Activated CD4-positive, alpha-beta T cell treated with anti-CD3 and anti-CD28 coated beads for 36 hours (primary cell): Measurements from ENCODE around the gene COQ8B. TPM values are rescaled to one million over a fixed set of nuclear protein-coding genes. Genes with fewer than 3 reads are reported as not detected.
"Not testable (repeated sequence)": the region's sequence is repeated elsewhere in the genome, so short reads cannot be mapped to it uniquely, and the experiment has no call there.

ENCODE experiments used
- ATAC-seq: fragments of 200-7000 bp; cut with Tn5 transposase; one replicate; pipeline ENCODE4 v1.10.0; 2021; ENCODE audit warnings: mild to moderate bottlenecking, moderate library complexity
- CTCF ChIA-PET: fragments of 350-600 bp; sonication (Branson Sonifier 250); formaldehyde crosslinking; loops from one replicate; lab custom pipeline; 2021; ENCODE audit warnings: antibody characterized with exemption; lab: Charles Lee
- POLR2A ChIA-PET: fragments of 350-600 bp; sonication (Branson Sonifier 250); formaldehyde crosslinking; loops from one replicate; lab custom pipeline; 2021; ENCODE audit warnings: antibody characterized with exemption, inconsistent platforms; lab: Charles Lee
- DNase-seq: peaks from one replicate; pipeline ENCODE4 v3.0.0-alpha.2; 2020
- H3K27ac Mint-ChIP-seq: one replicate; pipeline ENCODE4 v1.8.0; 2021; ENCODE audit warnings: mixed read lengths
- H3K27me3 Mint-ChIP-seq: one replicate; pipeline ENCODE4 v1.8.0; 2021; ENCODE audit warnings: mixed read lengths
- H3K36me3 Mint-ChIP-seq: one replicate; pipeline ENCODE4 v1.8.0; 2021; ENCODE audit warnings: low read depth, mixed read lengths
- H3K4me1 Mint-ChIP-seq: one replicate; pipeline ENCODE4 v1.8.0; 2021; ENCODE audit warnings: mixed read lengths
- H3K4me3 Mint-ChIP-seq: one replicate; pipeline ENCODE4 v1.8.0; 2021; ENCODE audit warnings: mild to moderate bottlenecking, moderate library complexity, mixed read lengths
- H3K9me3 Mint-ChIP-seq: one replicate; pipeline ENCODE4 v1.8.0; 2021; ENCODE audit warnings: low read depth, mixed read lengths
- intact Hi-C, 2 experiments: fragments of 100-400 bp; cut with DNase I in 1 of 2; cut with micrococcal nuclease in 1 of 2; formaldehyde crosslinking; loops; one replicate each; pipeline versions ENCODE4 v1.14.2 to v1.15.1; 2022 to 2024; cut with DNase I, micrococcal nuclease
- total RNA-seq, 2 experiments: library from RNA; stranded (reverse); gene quantifications; one replicate each; pipeline ENCODE4 v1.2.3, GENCODE V29; 2021

COQ8B gene
- total RNA-seq, 2 experiments from 2014 or later = 21.2 to 29.9 TPM

- intact Hi-C loops = no loop called here
- Mint-ChIP-seq H3K4me1 (no peaks in the 10 kb centered on the region), H3K27me3 (no peaks in the 10 kb centered on the region), H3K9me3 (no peaks in the 10 kb centered on the region), H3K27ac (no peak overlapping the region), H3K4me3 (no peak overlapping the region), H3K36me3 (peaks cover 6% of the 10 kb centered on the region)
- DNase-seq = no peak
- CTCF ChIA-PET = interaction anchor here (0.6 to 0.9 kb wide), 3 partner anchors 8 to 64 kb away, joined by 3 read pairs; partner anchors contain the start of genes ACTMAP and SNRPA
- no peak for ATAC-seq
- POLR2A ChIA-PET = no interaction called here
These were observed 25.8 kb upstream of the COQ8B start for GRCh38 chr19:40742477-40742876.

GRCh38 chr19:40741527-40742390 is 25.1 kb upstream of the COQ8B start:
- ChIA-PET POLR2A (no interaction called here), CTCF (interaction anchor here (0.6 to 0.9 kb wide), 2 partner anchors 9 to 39 kb away, joined by 3 read pairs; partner anchors contain the start of genes ACTMAP and SNRPA)
- DNase-seq (no peak), ATAC-seq (no peak)
- no peak overlapping the region for H3K27ac Mint-ChIP-seq
- intact Hi-C loops = no loop called here
- H3K9me3 Mint-ChIP-seq = no peaks in the 10 kb centered on the region
- H3K4me3 Mint-ChIP-seq = no peak overlapping the region
- H3K36me3 Mint-ChIP-seq = peaks cover 10% of the 10 kb centered on the region
- no peaks in the 10 kb centered on the region for H3K27me3 Mint-ChIP-seq
- no peaks in the 10 kb centered on the region for H3K4me1 Mint-ChIP-seq

- H3K4me3 Mint-ChIP-seq = no peak overlapping the region
- no peaks in the 10 kb centered on the region for H3K4me1 Mint-ChIP-seq
- DNase-seq (no peak), ATAC-seq (no peak)
- POLR2A ChIA-PET = interaction anchor here (0.6 kb wide), 1 partner anchor 9 kb away, joined by 3 read pairs; no protein-coding TSS in a partner anchor
- peaks cover 11% of the 10 kb centered on the region for H3K36me3 Mint-ChIP-seq
- no peaks in the 10 kb centered on the region for H3K27me3 Mint-ChIP-seq
- H3K27ac Mint-ChIP-seq = peak overlapping the region; percentile 37
- CTCF ChIA-PET = interaction anchor here (0.6 to 1.2 kb wide), 2 partner anchors 33 to 78 kb away, joined by 4 read pairs; no protein-coding TSS in a partner anchor
- H3K9me3 Mint-ChIP-seq = no peaks in the 10 kb centered on the region
- intact Hi-C loops = no loop called here
These were observed 24.1 kb upstream of the COQ8B start for GRCh38 chr19:40740747-40741146.

GRCh38 chr19:40739871-40740703 is 23.4 kb upstream of the COQ8B start:
- H3K9me3 Mint-ChIP-seq = no peaks in the 10 kb centered on the region
- peaks cover 17% of the 10 kb centered on the region for H3K36me3 Mint-ChIP-seq
- ATAC-seq (no peak), DNase-seq (no peak)
- H3K4me1 Mint-ChIP-seq = no peaks in the 10 kb centered on the region
- H3K27me3 Mint-ChIP-seq = no peaks in the 10 kb centered on the region
- H3K27ac Mint-ChIP-seq = no peak overlapping the region
- H3K4me3 Mint-ChIP-seq = no peak overlapping the region
- intact Hi-C loops = no loop called here
- ChIA-PET CTCF (interaction anchor here (1.2 kb wide), 1 partner anchor 79 kb away, joined by 4 read pairs; no protein-coding TSS in a partner anchor), POLR2A (interaction anchor here (0.6 kb wide), 1 partner anchor 9 kb away, joined by 3 read pairs; no protein-coding TSS in a partner anchor)

- Mint-ChIP-seq H3K36me3 (peaks cover 22% of the 10 kb centered on the region), H3K27me3 (no peaks in the 10 kb centered on the region), H3K27ac (no peak overlapping the region), H3K4me1 (no peaks in the 10 kb centered on the region), H3K9me3 (no peaks in the 10 kb centered on the region), H3K4me3 (no peak overlapping the region)
- ChIA-PET CTCF (interaction anchor here (1.2 kb wide), 1 partner anchor 80 kb away, joined by 4 read pairs; no protein-coding TSS in a partner anchor), POLR2A (no interaction called here)
- intact Hi-C loops = no loop called here
- DNase-seq (no peak), ATAC-seq (peak; percentile 72)
These were observed 22.5 kb upstream of the COQ8B start for GRCh38 chr19:40739030-40739839.

GRCh38 chr19:40737102-40737644 is 20.5 kb upstream of the COQ8B start:
- DNase-seq = no peak
- no peak overlapping the region for H3K4me3 Mint-ChIP-seq
- H3K27me3 Mint-ChIP-seq = no peaks in the 10 kb centered on the region
- ATAC-seq = no peak
- CTCF ChIA-PET = interaction anchor here (0.6 kb wide), 1 partner anchor 122 kb away, joined by 3 read pairs; no protein-coding TSS in a partner anchor
- POLR2A ChIA-PET = no interaction called here
- no peaks in the 10 kb centered on the region for H3K4me1 Mint-ChIP-seq
- H3K9me3 Mint-ChIP-seq = no peaks in the 10 kb centered on the region
- intact Hi-C loops = no loop called here
- H3K27ac Mint-ChIP-seq = no peak overlapping the region
- peaks cover 24% of the 10 kb centered on the region for H3K36me3 Mint-ChIP-seq

GRCh38 chr19:40736661-40737060 is 20.0 kb upstream of the COQ8B start:
- ATAC-seq = no peak
- no peak for DNase-seq
- H3K9me3 Mint-ChIP-seq = no peaks in the 10 kb centered on the region
- H3K4me3 Mint-ChIP-seq = no peak overlapping the region
- intact Hi-C loops = no loop called here
- POLR2A ChIA-PET = no interaction called here
- H3K27ac Mint-ChIP-seq = no peak overlapping the region
- CTCF ChIA-PET = no interaction called here
- no peaks in the 10 kb centered on the region for H3K4me1 Mint-ChIP-seq
- peaks cover 24% of the 10 kb centered on the region for H3K36me3 Mint-ChIP-seq
- no peaks in the 10 kb centered on the region for H3K27me3 Mint-ChIP-seq

GRCh38 chr19:40735013-40735771 is 18.5 kb upstream of the COQ8B start:
- Mint-ChIP-seq H3K36me3 (peaks cover 32% of the 10 kb centered on the region), H3K27ac (no peak overlapping the region), H3K27me3 (no peaks in the 10 kb centered on the region), H3K9me3 (no peaks in the 10 kb centered on the region), H3K4me1 (no peaks in the 10 kb centered on the region), H3K4me3 (no peak overlapping the region)
- DNase-seq = no peak
- ChIA-PET CTCF (interaction anchor here (0.8 to 1.3 kb wide), 2 partner anchors 13 to 15 kb away, joined by 3 to 4 read pairs; partner anchors contain the start of gene ACTMAP), POLR2A (no interaction called here)
- intact Hi-C loops = no loop called here
- no peak for ATAC-seq

- DNase-seq (no peak), ATAC-seq (no peak)
- ChIA-PET POLR2A (no interaction called here), CTCF (interaction anchor here (0.7 to 1.5 kb wide), 3 partner anchors 12 to 909 kb away, joined by 3 to 4 read pairs (median 3); no protein-coding TSS in a partner anchor)
- Mint-ChIP-seq H3K27ac (no peak overlapping the region), H3K9me3 (no peaks in the 10 kb centered on the region), H3K36me3 (peaks cover 30% of the 10 kb centered on the region), H3K27me3 (no peaks in the 10 kb centered on the region), H3K4me3 (no peak overlapping the region), H3K4me1 (no peaks in the 10 kb centered on the region)
- intact Hi-C loops = no loop called here
These were observed 16.5 kb upstream of the COQ8B start for GRCh38 chr19:40733149-40733548.

- H3K4me3 Mint-ChIP-seq, POLR2A ChIA-PET, H3K4me1 Mint-ChIP-seq, intact Hi-C loops, DNase-seq, ATAC-seq, H3K27me3 Mint-ChIP-seq, H3K27ac Mint-ChIP-seq, H3K9me3 Mint-ChIP-seq: not testable (repeated sequence)
- CTCF ChIA-PET = interaction anchor here (1.2 to 1.5 kb wide), 2 partner anchors 11 to 88 kb away, joined by 3 read pairs; no protein-coding TSS in a partner anchor
- peaks cover 29% of the 10 kb centered on the region for H3K36me3 Mint-ChIP-seq
These were observed 15.6 kb upstream of the COQ8B start for GRCh38 chr19:40732304-40732703.
